DMS153 (cell line): ENCODE measurements around the gene COL5A2.

Experiments
- DNase-seq: peaks from one replicate; lab custom pipeline; 2025; lab: John Stamatoyannopoulos, UW

Gene COL5A2

DNA sequence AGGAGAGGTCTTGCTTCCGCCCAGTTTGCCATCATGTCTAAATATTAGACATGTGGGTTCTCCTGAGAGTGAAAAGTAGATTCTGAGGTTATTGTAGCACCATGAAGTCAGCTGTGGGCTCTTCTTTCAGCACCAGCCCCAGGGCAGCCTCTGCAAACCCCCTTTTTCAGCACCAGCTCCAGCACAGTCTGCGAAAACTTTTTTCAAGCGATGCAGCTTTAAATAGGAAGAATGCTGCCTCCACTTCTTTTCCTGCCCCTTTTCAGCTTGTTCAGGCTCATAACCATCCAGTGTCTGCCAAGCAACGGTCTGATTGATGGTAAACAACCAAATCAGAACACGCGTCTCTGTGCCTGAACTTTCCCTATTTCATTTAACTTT is at the start of gene COL5A2:
COL5A2 (minus strand) TSS at position 192 of the 381 bp plus-strand sequence; CDS start at position 35, 157 bp downstream.
- DNase-seq: no peak

- DNase-seq: no peak
Observed at GRCh38 chr2:189226017-189226416, 46.5 kb upstream of the COL5A2 start.

- no peak for DNase-seq
Observed at GRCh38 chr2:189225032-189225431, 45.5 kb upstream of the COL5A2 start.

DNA sequence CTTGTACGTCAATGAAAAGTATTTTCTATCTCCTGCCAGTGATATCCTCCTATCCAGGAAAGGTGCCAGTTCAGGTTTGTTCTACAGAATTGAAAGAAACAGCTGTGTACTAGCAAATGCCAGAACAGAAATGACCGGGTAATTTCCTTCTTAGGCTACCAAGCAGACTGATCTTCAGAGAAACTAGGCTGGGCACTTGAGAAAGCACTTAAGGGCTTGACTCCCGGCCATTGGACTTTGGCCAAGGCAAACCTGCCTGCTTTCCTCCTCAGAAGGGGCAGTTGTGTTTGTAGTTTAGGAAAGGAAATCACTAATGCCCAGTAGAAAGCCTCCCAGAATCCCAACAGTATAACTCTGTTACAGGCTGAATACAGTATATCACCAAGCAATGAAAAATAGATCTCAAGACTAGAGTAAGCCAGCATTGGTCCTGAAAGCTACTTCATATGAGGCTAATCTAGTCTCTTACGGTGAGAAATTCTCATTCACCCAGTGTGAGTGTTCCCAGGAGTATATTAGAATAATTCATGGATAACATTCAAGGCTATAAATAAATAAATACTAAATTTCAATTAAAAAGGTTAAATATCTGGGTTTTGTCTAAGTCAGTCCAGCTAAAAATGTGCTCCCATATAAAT is 43.0 kb upstream of the COL5A2 start:
- no peak for DNase-seq

- DNase-seq: no peak
Observed at GRCh38 chr2:189221811-189222467, 42.4 kb upstream of the COL5A2 start.

GRCh38 chr2:189218236-189218635 is 38.7 kb upstream of the COL5A2 start:
- no peak for DNase-seq

GRCh38 chr2:189217541-189217940 is 38.0 kb upstream of the COL5A2 start:
- no peak for DNase-seq

GRCh38 chr2:189217051-189217450 is 37.5 kb upstream of the COL5A2 start:
- no peak for DNase-seq

- DNase-seq: no peak
Observed at GRCh38 chr2:189214484-189214883, 34.9 kb upstream of the COL5A2 start.

- DNase-seq: no peak
Observed at GRCh38 chr2:189213250-189213649, 33.7 kb upstream of the COL5A2 start.

GRCh38 chr2:189210250-189211087 is 30.9 kb upstream of the COL5A2 start:
- no peak for DNase-seq

DNA sequence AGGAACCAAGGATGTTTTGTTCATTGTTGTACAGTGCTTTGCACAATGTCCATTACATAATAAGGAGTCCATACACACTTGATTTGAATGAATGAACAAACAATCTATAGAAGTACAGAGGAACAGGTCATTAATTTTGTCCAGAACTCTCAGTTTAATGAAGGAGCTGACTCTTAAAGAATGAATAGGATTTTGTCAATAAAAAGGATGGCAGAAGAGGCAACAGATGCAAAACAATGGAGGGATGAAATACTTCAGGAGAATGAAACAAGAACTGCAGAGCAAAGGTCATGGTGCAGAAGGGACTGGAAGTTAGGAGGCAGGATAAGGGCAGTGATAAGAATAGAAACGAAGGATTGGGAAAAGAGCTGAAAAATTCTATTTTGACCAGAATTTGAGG is 28.7 kb upstream of the COL5A2 start:
- no peak for DNase-seq

GRCh38 chr2:189204322-189204941 is 24.9 kb upstream of the COL5A2 start:
- DNase-seq: no peak

GRCh38 chr2:189203177-189203799 is 23.7 kb upstream of the COL5A2 start:
- DNase-seq: peak; percentile 3

- no peak for DNase-seq
Observed at GRCh38 chr2:189199797-189200196, 20.2 kb upstream of the COL5A2 start.

- no peak for DNase-seq
Observed at GRCh38 chr2:189192766-189193165, 13.2 kb upstream of the COL5A2 start.

DNA sequence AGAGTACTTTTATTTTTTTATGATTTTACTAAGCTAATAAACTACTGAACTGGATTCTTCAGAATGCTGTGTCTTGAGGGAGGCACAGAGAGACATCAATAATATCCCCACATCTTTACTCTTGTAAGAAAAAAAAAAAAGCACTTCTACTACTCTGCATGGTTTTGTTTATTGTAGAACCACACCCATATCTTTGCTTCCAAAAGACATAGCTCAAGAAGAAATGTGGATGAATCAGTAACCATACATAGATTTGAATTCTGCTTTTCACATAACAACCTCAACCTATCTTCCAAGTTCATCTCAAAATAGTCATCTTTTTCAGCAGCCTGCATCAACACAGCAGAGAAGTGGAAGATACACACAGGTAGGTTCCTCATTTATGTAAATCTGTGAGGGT is 12.2 kb upstream of the COL5A2 start:
- no peak for DNase-seq

GRCh38 chr2:189190685-189191084 is 11.1 kb upstream of the COL5A2 start:
- no peak for DNase-seq

- DNase-seq: no peak
Observed at GRCh38 chr2:189188115-189188805, 8.7 kb upstream of the COL5A2 start.

- no peak for DNase-seq
Observed at GRCh38 chr2:189183170-189183569, 3.6 kb upstream of the COL5A2 start.

DNA sequence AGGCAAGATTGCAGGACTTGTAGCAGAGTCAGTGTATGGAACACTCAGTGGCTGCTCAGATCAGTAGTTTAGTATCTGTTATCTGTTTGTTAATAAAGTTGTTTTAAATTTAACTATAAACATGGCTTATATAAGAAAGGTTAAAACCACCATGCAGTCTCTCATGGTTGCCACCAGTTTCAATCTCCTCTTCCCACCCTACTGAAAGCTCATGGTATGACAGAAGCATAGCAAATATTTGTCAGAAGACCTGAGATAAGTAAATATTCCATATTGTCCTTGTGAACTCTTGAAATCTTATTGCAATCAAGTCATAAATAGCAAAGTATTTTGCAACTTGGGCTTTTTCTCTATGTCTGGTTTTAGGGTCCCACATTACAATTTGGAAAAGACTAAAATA is 2.1 kb upstream of the COL5A2 start:
- DNase-seq: no peak
